HepG2 (cell line): Measurements from ENCODE around the gene CTSW. TPM values are rescaled to one million over a fixed set of nuclear protein-coding genes. Genes with fewer than 3 reads are reported as not detected.

Source experiments
- AKAP8 ChIP-seq: sonication (generic); formaldehyde crosslinking; IDR thresholded peaks from 2 replicates; pipeline ENCODE4 v1.5.1; 2020; ENCODE audit warnings: mild to moderate bottlenecking, missing genetic modification reagents
- BHLHE40 ChIP-seq: IDR thresholded peaks from 2 replicates; pipeline ENCODE4 v1.6.1; 2011; ENCODE audit warnings: low read length, improper control_type of control experiment
- EP300 ChIP-seq, 3 experiments: sonication (generic) in 1 of 3; formaldehyde crosslinking in 1 of 3; IDR thresholded peaks; 2 replicates each; pipeline versions ENCODE4 v1.5.1 to v1.6.1; 2011 to 2020; ENCODE audit warnings: low read depth in 2 of 3, low read length in 2 of 3, borderline replicate concordance in 1 of 3, improper control_type of control experiment in 1 of 3, mild to moderate bottlenecking in 1 of 3, missing genetic modification reagents in 1 of 3, moderate library complexity in 1 of 3
- FOXA3 ChIP-seq: IDR thresholded peaks from 2 replicates; pipeline ENCODE4 v1.6.1; 2016; ENCODE audit warnings: missing genetic modification reagents, missing compliant biosample characterization
- IRF2 ChIP-seq: IDR thresholded peaks from 2 replicates; pipeline ENCODE4 v1.6.1; 2018; ENCODE audit warnings: missing genetic modification reagents, missing compliant biosample characterization
- ISL2 ChIP-seq: sonication (generic); formaldehyde crosslinking; IDR thresholded peaks from 2 replicates; pipeline ENCODE4 v1.5.0; 2020; ENCODE audit warnings: missing genetic modification reagents
- MAFK ChIP-seq, 2 experiments: IDR thresholded peaks in 1 of 2; conservative IDR thresholded peaks in 1 of 2; 2 replicates each; pipeline ENCODE4 v1.6.1; 2011; ENCODE audit warnings: improper control_type of control experiment in 2 of 2, low read length in 2 of 2
- MLLT10 ChIP-seq: sonication (generic); formaldehyde crosslinking; IDR thresholded peaks from 2 replicates; pipeline ENCODE4 v1.4.0; 2020; ENCODE audit warnings: missing genetic modification reagents
- MTA3 ChIP-seq: sonication (generic); formaldehyde crosslinking; IDR thresholded peaks from 2 replicates; pipeline ENCODE4 v1.4.0; 2020; ENCODE audit warnings: missing genetic modification reagents
- NCOA1 ChIP-seq: sonication (generic); formaldehyde crosslinking; IDR thresholded peaks from 2 replicates; pipeline ENCODE4 v1.9.0; 2021; ENCODE audit warnings: missing genetic modification reagents
- SAP130 ChIP-seq: IDR thresholded peaks from 2 replicates; pipeline ENCODE4 v1.6.1; 2016; ENCODE audit warnings: low read depth
- SP2 ChIP-seq: sonication (generic); formaldehyde crosslinking; IDR thresholded peaks from 2 replicates; pipeline ENCODE4 v1.5.1; 2020; ENCODE audit warnings: mild to moderate bottlenecking, missing genetic modification reagents
- ZC3H4 ChIP-seq: sonication (generic); formaldehyde crosslinking; IDR thresholded peaks from 2 replicates; pipeline ENCODE4 v1.4.0; 2020; ENCODE audit warnings: missing genetic modification reagents, borderline replicate concordance
- ZNF136 ChIP-seq: sonication (generic); formaldehyde crosslinking; IDR thresholded peaks from 2 replicates; pipeline ENCODE4 v1.8.1; 2022; ENCODE audit warnings: low read depth, mild to moderate bottlenecking, moderate library complexity, missing genetic modification reagents
- ZNF263 ChIP-seq: sonication (generic); formaldehyde crosslinking; IDR thresholded peaks from 2 replicates; pipeline ENCODE4 v1.4.0; 2020; ENCODE audit warnings: missing genetic modification reagents
- ZNF30 ChIP-seq: sonication (generic); formaldehyde crosslinking; IDR thresholded peaks from 2 replicates; pipeline ENCODE4 v1.5.0; 2020; ENCODE audit warnings: mild to moderate bottlenecking, missing genetic modification reagents
- ZNF550 ChIP-seq: sonication (generic); formaldehyde crosslinking; IDR thresholded peaks from 2 replicates; pipeline ENCODE4 v1.4.0; 2020; ENCODE audit warnings: mild to moderate bottlenecking, missing genetic modification reagents, borderline replicate concordance
- ZNF557 ChIP-seq: sonication (generic); formaldehyde crosslinking; IDR thresholded peaks from 2 replicates; pipeline ENCODE4 v1.4.0; 2020; ENCODE audit warnings: missing genetic modification reagents
- ZNF891 ChIP-seq: sonication (generic); formaldehyde crosslinking; IDR thresholded peaks from 2 replicates; pipeline ENCODE4 v1.5.0; 2020; ENCODE audit warnings: mild to moderate bottlenecking, missing genetic modification reagents
- polyA plus RNA-seq, 8 experiments: library from polyadenylated mRNA; depleted of rRNA in 3 of 8; stranded (reverse) in 7 of 8; unstranded in 1 of 8; fragments of >200 nt; fragmentation: Illumina TruSeq in 4 of 8; extraction: Trizol in 4 of 8; gene quantifications; 2 replicates each; pipeline versions ENCODE4 v1.2.1 to v1.2.3, GENCODE V29; 2011 to 2016; ENCODE audit warnings: low read depth in 4 of 8, missing spikeins in 1 of 8, mixed read lengths in 1 of 8; ENCODE audit not compliant: insufficient read depth in 1 of 8
- total RNA-seq, 5 experiments: library from RNA; depleted of rRNA; stranded (reverse); fragments of >200 nt; fragmentation: Illumina TruSeq; extraction: Trizol; gene quantifications; 2 replicates each; pipeline ENCODE4 v1.2.3, GENCODE V29; 2016; ENCODE audit warnings: low read depth in 1 of 5
- TF ChIP-seq, protein P1 (sequence below): sonication (generic); formaldehyde crosslinking; IDR thresholded peaks from 2 replicates; pipeline ENCODE4 v1.5.1; 2020; ENCODE audit warnings: mild to moderate bottlenecking, missing genetic modification reagents, moderate library complexity
- TF ChIP-seq, protein P2 (sequence below): sonication (generic); formaldehyde crosslinking; IDR thresholded peaks from 2 replicates; pipeline ENCODE4 v1.8.0; 2023; ENCODE audit warnings: mild to moderate bottlenecking, missing genetic modification reagents
- TF ChIP-seq, protein P3 (sequence below): sonication (generic); formaldehyde crosslinking; IDR thresholded peaks from 2 replicates; pipeline ENCODE4 v1.8.1; 2023; ENCODE audit warnings: missing genetic modification reagents, mild to moderate bottlenecking, borderline replicate concordance
- TF ChIP-seq, protein P4 (sequence below): sonication (generic); formaldehyde crosslinking; IDR thresholded peaks from 2 replicates; pipeline ENCODE4 v1.5.1; 2020; ENCODE audit warnings: mild to moderate bottlenecking, missing genetic modification reagents, borderline replicate concordance

The CTSW gene
- total and polyA plus RNA-seq, 2 of the 13 experiments (the other 11 are each of a cell fraction or from before 2014, with no cell fraction given), result 0.09 TPM; not detected in 1

DNA sequence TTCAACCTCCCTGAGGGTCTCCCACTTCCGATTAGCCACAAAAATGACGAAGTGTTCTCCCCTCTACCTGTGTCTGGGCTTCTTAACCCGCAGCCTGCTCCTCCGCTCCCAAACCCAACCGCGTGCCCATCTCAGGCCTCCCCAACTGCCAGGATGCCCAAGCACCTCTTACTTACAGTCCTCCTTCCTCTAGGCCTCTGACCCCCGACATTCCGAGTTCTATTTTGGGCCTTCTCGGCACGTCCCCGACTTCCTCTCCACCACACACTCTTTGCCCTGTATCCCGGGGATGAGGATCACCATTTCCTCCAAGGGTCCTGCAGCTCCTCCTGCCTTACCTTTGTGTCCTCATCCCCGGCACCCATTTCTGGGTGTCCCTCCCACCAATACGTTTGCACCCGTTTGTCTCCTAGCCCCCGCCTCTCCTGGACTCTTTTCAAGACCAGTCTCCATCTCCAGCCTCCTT, 19.8 kb upstream of the CTSW start (continued):
- TF ChIP-seq, protein P1, sequence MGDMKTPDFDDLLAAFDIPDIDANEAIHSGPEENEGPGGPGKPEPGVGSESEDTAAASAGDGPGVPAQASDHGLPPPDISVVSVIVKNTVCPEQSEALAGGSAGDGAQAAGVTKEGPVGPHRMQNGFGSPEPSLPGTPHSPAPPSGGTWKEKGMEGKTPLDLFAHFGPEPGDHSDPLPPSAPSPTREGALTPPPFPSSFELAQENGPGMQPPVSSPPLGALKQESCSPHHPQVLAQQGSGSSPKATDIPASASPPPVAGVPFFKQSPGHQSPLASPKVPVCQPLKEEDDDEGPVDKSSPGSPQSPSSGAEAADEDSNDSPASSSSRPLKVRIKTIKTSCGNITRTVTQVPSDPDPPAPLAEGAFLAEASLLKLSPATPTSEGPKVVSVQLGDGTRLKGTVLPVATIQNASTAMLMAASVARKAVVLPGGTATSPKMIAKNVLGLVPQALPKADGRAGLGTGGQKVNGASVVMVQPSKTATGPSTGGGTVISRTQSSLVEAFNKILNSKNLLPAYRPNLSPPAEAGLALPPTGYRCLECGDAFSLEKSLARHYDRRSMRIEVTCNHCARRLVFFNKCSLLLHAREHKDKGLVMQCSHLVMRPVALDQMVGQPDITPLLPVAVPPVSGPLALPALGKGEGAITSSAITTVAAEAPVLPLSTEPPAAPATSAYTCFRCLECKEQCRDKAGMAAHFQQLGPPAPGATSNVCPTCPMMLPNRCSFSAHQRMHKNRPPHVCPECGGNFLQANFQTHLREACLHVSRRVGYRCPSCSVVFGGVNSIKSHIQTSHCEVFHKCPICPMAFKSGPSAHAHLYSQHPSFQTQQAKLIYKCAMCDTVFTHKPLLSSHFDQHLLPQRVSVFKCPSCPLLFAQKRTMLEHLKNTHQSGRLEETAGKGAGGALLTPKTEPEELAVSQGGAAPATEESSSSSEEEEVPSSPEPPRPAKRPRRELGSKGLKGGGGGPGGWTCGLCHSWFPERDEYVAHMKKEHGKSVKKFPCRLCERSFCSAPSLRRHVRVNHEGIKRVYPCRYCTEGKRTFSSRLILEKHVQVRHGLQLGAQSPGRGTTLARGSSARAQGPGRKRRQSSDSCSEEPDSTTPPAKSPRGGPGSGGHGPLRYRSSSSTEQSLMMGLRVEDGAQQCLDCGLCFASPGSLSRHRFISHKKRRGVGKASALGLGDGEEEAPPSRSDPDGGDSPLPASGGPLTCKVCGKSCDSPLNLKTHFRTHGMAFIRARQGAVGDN (CRISPR knock-in tag), result peak; percentile 61
- TF ChIP-seq AKAP8 (CRISPR knock-in tag) (peak; percentile 34; the same call in 1 of the 2 replicates), ZNF891 (CRISPR knock-in tag) (no peak), BHLHE40 (0 out of 2 replicates have a peak, but pooled peaks have one; percentile 7), MAFK (conservative IDR thresholded peaks at IDR 0.05 in 1 of 2, IDR thresholded peaks at IDR 0.05 in 1 of 2; ENCODE audit: low read length in 2 of 2) (no peak), ZNF550 (CRISPR knock-in tag) (0 out of 2 replicates have a peak, but pooled peaks have one; percentile 49), MTA3 (CRISPR knock-in tag) (no peak), MLLT10 (CRISPR knock-in tag) (no peak), ISL2 (no peak), ZNF30 (CRISPR knock-in tag) (no peak), EP300 (IDR thresholded peaks at IDR 0.05; ENCODE audit: low read depth in 2 of 2, low read length in 2 of 2) (peak in 1 of 2 experiments; percentile 74; a peak in 1 of 4 replicates), EP300 (CRISPR knock-in tag; IDR thresholded peaks at IDR 0.05; ENCODE audit: borderline replicate concordance) (no peak), ZNF136 (peak; percentile 41; the same call in 1 of the 2 replicates), IRF2 (CRISPR knock-in tag) (no peak), ZNF557 (CRISPR knock-in tag) (no peak), NCOA1 (CRISPR knock-in tag) (no peak), SAP130 (CRISPR knock-in tag) (no peak), FOXA3 (CRISPR knock-in tag) (no peak), SP2 (peak; percentile 12; the same call in 1 of the 2 replicates), ZNF263 (CRISPR knock-in tag) (no peak), ZC3H4 (CRISPR knock-in tag) (0 out of 2 replicates have a peak, but pooled peaks have one; percentile 0)
- TF ChIP-seq, protein P2, sequence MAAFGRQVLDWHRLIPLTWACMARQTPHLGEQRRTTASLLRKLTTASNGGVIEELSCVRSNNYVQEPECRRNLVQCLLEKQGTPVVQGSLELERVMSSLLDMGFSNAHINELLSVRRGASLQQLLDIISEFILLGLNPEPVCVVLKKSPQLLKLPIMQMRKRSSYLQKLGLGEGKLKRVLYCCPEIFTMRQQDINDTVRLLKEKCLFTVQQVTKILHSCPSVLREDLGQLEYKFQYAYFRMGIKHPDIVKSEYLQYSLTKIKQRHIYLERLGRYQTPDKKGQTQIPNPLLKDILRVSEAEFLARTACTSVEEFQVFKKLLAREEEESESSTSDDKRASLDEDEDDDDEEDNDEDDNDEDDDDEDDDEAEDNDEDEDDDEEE (CRISPR knock-in tag), result 0 out of 2 replicates have a peak, but pooled peaks have one; percentile 45
- TF ChIP-seq, protein P3, sequence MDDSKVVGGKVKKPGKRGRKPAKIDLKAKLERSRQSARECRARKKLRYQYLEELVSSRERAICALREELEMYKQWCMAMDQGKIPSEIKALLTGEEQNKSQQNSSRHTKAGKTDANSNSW, result 0 out of 2 replicates have a peak, but pooled peaks have one; percentile 4
- TF ChIP-seq, protein P4, sequence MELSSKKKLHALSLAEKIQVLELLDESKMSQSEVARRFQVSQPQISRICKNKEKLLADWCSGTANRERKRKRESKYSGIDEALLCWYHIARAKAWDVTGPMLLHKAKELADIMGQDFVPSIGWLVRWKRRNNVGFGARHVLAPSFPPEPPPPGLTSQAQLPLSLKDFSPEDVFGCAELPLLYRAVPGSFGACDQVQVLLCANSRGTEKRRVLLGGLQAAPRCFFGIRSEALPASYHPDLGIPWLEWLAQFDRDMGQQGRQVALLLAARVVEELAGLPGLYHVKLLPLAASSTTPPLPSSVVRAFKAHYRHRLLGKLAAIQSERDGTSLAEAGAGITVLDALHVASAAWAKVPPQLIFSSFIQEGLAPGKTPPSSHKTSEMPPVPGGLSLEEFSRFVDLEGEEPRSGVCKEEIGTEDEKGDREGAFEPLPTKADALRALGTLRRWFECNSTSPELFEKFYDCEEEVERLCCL, result no peak
